DMS 273 treated with DMSO at 0.1 percent for 48 hours (cell line): ENCODE data around the gene TMED9.
A peak's percentile ranks its signal among the peaks of the same experiment; 100 is the strongest.

Source experiments
- DNase-seq: peaks from one replicate; lab custom pipeline; 2025; lab: John Stamatoyannopoulos, UW

Gene TMED9

DNA sequence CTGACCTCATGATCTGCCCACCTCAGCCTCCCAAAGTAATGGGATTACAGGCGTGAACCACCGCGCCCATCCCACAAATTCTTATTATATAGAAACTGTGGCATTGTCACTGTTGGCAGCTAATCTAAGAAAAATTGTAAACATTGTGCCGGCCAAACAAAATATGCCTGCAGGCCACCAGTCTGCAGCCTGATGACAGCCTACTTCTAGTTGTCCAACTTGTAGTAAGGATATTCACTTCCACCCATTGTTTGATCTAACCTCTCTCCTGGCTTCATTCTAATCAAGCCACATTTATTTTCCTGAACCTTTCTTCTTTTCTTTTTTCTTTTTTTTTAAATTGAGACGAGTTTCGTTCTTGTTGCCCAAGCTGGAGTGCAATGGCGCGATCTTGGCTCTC is 13.7 kb upstream of the TMED9 start:
- no peak for DNase-seq

GRCh38 chr5:177588413-177588909 is 3.5 kb upstream of the TMED9 start:
- DNase-seq, result no peak

DNA sequence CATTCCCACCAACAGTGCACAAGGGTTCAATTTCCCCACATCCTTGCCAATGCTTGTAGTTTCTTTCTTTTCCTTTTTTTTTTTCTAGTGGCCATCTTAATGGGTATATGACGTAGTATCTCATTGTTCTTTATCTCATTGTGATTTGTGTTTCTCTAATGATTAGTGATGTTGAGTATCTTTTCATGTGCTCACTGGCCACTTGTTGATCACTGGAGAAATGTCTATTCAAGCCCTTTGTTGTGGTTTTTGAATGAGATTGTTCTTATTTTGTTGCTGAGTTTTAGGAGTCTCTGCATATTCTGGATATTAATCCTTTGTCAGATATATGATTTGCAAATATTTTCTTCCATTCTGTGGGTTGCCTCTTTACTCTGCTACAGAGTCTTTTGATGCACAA is 1.6 kb upstream of the TMED9 start:
- no peak for DNase-seq

GRCh38 chr5:177591690-177592009 is 353 bp upstream of the TMED9 start:
- no peak for DNase-seq

- DNase-seq, result no peak
These were observed 902 bp downstream of the TMED9 start for GRCh38 chr5:177592905-177593304.

- no peak for DNase-seq
These were observed 1.5 kb downstream of the TMED9 start for GRCh38 chr5:177593511-177593910.

GRCh38 chr5:177594071-177594470 is 2.1 kb downstream of the TMED9 start:
- no peak for DNase-seq

- no peak for DNase-seq
These were observed 3.1 kb downstream of the TMED9 start for GRCh38 chr5:177595026-177595585.

DNA sequence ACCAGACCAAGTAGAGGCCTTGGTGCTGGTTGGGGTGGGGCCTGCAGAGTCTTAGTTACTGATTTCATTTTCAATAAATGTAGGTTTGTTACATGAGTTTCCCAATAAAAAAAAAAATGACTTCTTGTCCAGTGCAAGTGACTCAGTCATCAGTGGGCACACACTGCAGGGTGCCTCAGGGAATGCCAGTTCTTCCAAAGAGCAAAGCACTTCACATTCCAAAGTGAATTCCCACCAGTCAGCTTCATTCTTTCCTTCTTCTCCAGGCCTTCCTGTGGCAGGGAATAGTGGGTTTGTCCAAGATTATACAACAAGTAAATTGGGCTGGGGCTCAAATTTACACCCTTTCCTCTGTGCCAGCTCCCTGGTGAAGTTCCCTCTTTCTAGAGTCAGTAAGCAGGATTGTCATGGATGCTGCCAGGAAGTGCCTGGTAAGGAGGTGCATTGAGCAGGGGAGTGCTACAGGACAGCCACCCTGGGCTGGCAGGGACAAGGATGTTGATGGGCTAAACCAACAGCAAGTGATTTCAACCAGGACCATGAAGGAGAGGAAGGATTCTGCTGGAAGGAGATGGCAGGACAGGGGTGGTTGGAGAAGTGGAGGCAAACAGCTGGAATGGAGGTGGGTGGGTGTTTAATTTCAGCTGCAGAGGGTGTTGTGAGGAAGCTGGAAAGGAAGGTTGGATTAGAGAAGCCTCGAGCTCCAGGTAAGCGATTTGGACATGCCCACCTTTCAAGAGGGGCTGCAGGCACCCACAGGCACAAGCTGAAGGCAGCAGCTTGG is 4.2 kb downstream of the TMED9 start:
- no peak for DNase-seq

- no peak for DNase-seq
These were observed 4.8 kb downstream of the TMED9 start for GRCh38 chr5:177596775-177597238.

DNA sequence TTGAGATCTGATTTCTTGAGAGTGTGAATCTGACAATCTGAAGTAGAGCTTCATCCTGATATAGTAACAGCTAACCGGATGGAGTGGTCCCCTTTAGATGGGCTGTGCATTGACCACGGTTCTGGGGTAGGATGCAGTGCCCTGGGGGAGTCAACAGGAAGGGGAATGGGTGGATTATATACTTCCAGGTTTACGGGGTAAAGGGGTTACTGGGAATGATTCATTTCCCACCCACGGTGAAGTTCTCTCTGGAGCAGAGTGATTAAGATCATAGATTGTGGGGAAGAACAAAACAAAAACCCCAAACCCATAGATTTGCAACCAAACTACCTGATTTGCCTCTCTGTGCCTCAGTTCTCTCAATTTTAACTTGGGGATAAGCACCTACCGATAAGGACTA is 6.5 kb downstream of the TMED9 start:
- DNase-seq, result no peak

- DNase-seq, result peak; percentile 46
These were observed 7.9 kb downstream of the TMED9 start, which contains the start of gene B4GALT7 for GRCh38 chr5:177599731-177600507. Gene B4GALT7, plus strand, starts transcription at chr5:177600132. Its CDS starts 79 bp downstream, at chr5:177600211.

- no peak for DNase-seq
These were observed 8.6 kb downstream of the TMED9 start for GRCh38 chr5:177600508-177601018.

GRCh38 chr5:177601126-177601525 is 9.1 kb downstream of the TMED9 start:
- DNase-seq, result no peak

- no peak for DNase-seq
These were observed 9.8 kb downstream of the TMED9 start for GRCh38 chr5:177601577-177602457.

DNA sequence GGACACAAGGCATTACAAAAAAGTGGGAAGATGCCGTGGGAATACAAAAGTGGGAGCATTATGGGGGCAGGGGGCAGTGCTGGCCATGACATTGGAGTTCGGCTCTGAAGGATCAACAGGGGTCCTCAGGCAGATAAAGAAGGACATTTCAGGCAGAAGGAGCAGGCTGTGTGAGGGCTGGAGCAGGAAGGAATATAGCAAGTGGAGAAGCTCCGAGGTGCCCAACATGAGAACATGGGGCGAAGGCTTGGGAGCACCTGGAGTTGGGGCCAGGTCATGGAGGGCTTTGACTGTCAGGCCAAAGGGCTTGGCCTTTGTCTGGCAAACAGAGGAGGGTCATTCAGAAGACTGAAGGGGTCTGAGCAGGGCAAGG is 10.4 kb downstream of the TMED9 start:
- no peak for DNase-seq

DNA sequence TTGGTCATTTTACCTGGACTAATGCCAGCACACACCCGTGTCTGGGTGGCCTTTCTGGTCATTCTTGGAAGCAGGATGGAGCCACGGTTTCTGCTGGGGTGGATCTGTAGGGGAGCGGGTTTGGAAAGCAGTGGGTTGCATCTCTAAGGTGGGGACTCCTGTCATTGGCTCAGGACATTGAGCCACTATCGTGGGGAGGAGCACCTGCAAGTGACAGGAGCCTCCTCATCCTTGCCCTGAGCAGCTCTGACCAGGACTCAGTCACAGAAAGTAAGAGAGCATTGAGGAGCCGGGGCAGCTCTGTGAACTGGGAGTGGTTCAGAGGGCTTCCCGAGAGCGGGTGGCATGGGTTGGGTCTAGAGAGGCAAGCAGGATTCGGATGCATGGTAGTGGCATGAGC is 11.6 kb downstream of the TMED9 start:
- DNase-seq, result no peak

DNA sequence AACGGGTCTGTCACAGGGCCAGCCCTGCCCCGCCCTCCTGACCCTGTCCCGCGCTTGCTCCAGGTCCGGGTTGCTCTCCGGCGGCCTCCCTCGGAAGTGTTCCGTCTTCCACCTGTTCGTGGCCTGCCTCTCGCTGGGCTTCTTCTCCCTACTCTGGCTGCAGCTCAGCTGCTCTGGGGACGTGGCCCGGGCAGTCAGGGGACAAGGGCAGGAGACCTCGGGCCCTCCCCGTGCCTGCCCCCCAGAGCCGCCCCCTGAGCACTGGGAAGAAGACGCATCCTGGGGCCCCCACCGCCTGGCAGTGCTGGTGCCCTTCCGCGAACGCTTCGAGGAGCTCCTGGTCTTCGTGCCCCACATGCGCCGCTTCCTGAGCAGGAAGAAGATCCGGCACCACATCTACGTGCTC is 12.1 kb downstream of the TMED9 start:
- no peak for DNase-seq

- no peak for DNase-seq
These were observed 12.7 kb downstream of the TMED9 start for GRCh38 chr5:177604656-177605055.

DNA sequence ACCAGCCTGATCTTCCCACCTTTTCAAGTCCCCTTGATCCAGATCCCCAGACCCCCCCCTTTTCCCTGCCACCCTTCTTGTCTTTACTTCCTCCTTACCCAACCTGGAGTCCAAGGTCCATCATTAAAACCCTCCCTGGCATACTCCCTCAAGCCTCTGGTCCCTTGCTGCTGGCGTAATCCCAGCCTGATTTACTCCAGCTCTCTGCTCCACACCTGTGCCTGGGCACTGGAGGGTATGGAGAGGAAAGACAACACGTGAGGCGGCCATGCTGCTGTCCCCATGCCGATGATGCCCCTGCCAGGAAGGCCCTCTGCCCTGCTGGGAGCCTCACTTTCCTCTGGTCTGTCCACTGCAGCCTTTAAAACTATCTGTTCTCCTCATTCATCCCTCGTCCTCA is 13.1 kb downstream of the TMED9 start:
- no peak for DNase-seq

- DNase-seq, result no peak
These were observed 13.7 kb downstream of the TMED9 start for GRCh38 chr5:177605667-177606066.
